GM06990 (cell line): ENCODE results near the gene MORN5.

Experiments
- DNase-seq: peaks from one replicate; pipeline ENCODE4 v3.0.0-alpha.2; 2011; ENCODE audit not compliant: insufficient read length; ENCODE audit errors: extremely low read depth
- H3K27me3 ChIP-seq: replicated peaks from 2 replicates; pipeline ENCODE4 v1.6.0; 2011; ENCODE audit warnings: low read length; ENCODE audit not compliant: control insufficient read depth, insufficient read depth
- H3K36me3 ChIP-seq: 2 replicates; pipeline ENCODE4 v1.5.1; 2011; ENCODE audit warnings: low read length; ENCODE audit not compliant: control insufficient read depth, insufficient read depth
- H3K4me3 ChIP-seq: replicated peaks from 2 replicates; pipeline ENCODE4 v1.5.1; 2011; ENCODE audit warnings: low read depth, mild to moderate bottlenecking, control low read depth, low read length
- CTCF ChIP-seq: IDR thresholded peaks from 2 replicates; pipeline ENCODE4 v1.5.1; 2011; ENCODE audit warnings: low read length, control low read depth, mild to moderate bottlenecking, inconsistent platforms; ENCODE audit not compliant: insufficient read depth, poor library complexity, severe bottlenecking

Gene MORN5

GRCh38 chr9:122143296-122143695 lies 16.4 kb upstream of the MORN5 start:
- Histone ChIP-seq H3K36me3 (peaks cover 13% of the 10 kb centered on the region), H3K27me3 (no peaks in the 10 kb centered on the region), H3K4me3 (no peak overlapping the region)
- DNase-seq, result no peak
- TF ChIP-seq CTCF, result no peak

GRCh38 chr9:122143876-122144405 lies 15.8 kb upstream of the MORN5 start:
- no peak for DNase-seq
- no peak for TF ChIP-seq CTCF
- Histone ChIP-seq H3K4me3 (no peak overlapping the region), H3K27me3 (no peaks in the 10 kb centered on the region), H3K36me3 (peaks cover 13% of the 10 kb centered on the region)

DNA sequence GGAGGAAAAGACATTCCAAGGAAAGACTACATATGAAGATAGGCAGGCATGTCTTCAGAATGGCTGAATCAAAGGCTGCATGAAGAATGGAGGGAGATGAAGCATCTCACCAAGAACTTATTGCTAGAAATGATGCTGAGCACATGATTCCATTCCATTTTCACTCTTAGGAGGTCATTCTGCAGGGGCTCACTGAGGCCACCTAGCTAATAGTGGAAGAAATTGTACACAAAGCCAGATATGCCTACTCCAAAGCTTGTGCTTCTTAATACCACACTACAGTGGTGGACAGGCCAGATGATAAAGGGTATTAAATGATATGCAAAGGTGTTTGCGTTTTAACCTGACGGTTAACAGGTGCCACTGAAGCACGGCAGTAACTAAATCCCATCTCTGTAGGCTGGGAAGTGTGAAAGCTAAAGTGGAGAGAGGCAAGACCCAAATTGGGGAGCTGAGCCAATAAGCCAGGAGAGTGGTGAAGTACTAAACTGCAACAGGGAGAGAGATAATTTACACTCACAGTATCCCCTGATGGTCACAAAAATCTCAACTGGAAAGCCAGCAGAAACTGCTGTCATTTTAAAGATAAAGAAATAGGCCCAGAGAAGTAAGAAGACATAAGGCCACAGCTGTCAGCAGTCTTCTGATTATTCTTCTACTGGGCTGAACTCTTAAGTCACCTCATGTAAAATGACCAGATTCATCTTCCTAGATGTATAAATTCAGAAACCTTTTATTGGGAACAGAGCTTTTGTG lies 14.7 kb upstream of the MORN5 start:
- no peak for DNase-seq

GRCh38 chr9:122145592-122145863 lies 14.2 kb upstream of the MORN5 start:
- Histone ChIP-seq H3K36me3 (peaks cover 13% of the 10 kb centered on the region), H3K4me3 (no peak overlapping the region), H3K27me3 (no peaks in the 10 kb centered on the region)
- no peak for TF ChIP-seq CTCF
- DNase-seq, result no peak

More for the DNA sequence above, 14.7 kb upstream of the MORN5 start:
- Histone ChIP-seq H3K27me3 (no peaks in the 10 kb centered on the region), H3K4me3 (no peak overlapping the region), H3K36me3 (peaks cover 13% of the 10 kb centered on the region)
- TF ChIP-seq CTCF, result peak; percentile 44

GRCh38 chr9:122151267-122151828 lies 8.4 kb upstream of the MORN5 start:
- no peak for TF ChIP-seq CTCF
- Histone ChIP-seq H3K27me3 (no peaks in the 10 kb centered on the region), H3K36me3 (peaks cover 4% of the 10 kb centered on the region), H3K4me3 (no peak overlapping the region)
- no peak for DNase-seq

GRCh38 chr9:122155796-122156195 lies 3.9 kb upstream of the MORN5 start:
- no peak overlapping the region for H3K4me3 ChIP-seq
- no peak for TF ChIP-seq CTCF
- H3K36me3 ChIP-seq, result peaks cover 2% of the 10 kb centered on the region
- H3K27me3 ChIP-seq, result no peaks in the 10 kb centered on the region
- no peak for DNase-seq
